Right hindlimb (tissue), 1 donor: ENCODE measurements around the gene TUBB2A.

Source experiments
- DNase-seq: peaks from one replicate; pipeline ENCODE4 v3.0.0-alpha.2; 2018

The TUBB2A gene

GRCh38 chr6:3118353-3119039, 38.8 kb downstream of the TUBB2A start, which contains the start of gene BPHL:
Gene BPHL (plus strand): TSS chr6:3118711. CDS start chr6:3118741, 30 bp downstream.
- peak; percentile 98 for DNase-seq

- no peak for DNase-seq
These were observed 39.4 kb downstream of the TUBB2A start for GRCh38 chr6:3117912-3118352.

GRCh38 chr6:3114377-3114776, 43.0 kb downstream of the TUBB2A start:
- no peak for DNase-seq

GRCh38 chr6:3109761-3110160, 47.6 kb downstream of the TUBB2A start:
- no peak for DNase-seq

- no peak for DNase-seq
These were observed 48.5 kb downstream of the TUBB2A start for GRCh38 chr6:3108746-3109414.
